ENCODE results near the gene GDPD3. TPM values are rescaled to one million over a fixed set of nuclear protein-coding genes. Genes with fewer than 3 reads are reported as not detected.

Gene GDPD3
- total and polyA plus RNA-seq, 9 of the 15 experiments (the other 6 are each of a cell fraction or from before 2014, with no cell fraction given) = 0.47 to 3.9 (median 1.1) TPM

- no peak for TF ChIP-seq RBM34 (IDR thresholded peaks at IDR 0.05; ENCODE audit: borderline replicate concordance, insufficient read depth, low read length)
- no peak for TF ChIP-seq ZNF3 (CRISPR knock-in tag; IDR thresholded peaks at IDR 0.05)
- TF ChIP-seq GTF2A2 (tag; IDR thresholded peaks at IDR 0.05) = no peak
- no peak for TF ChIP-seq TCF7 (IDR thresholded peaks at IDR 0.05; ENCODE audit: borderline replicate concordance)
- TF ChIP-seq SMC3 (conservative IDR thresholded peaks at IDR 0.05; ENCODE audit: insufficient read depth, low read depth, low read length) = no peak
- TF ChIP-seq RERE (CRISPR knock-in tag; IDR thresholded peaks at IDR 0.05; ENCODE audit: borderline replicate concordance) = no peak
- no peak for TF ChIP-seq ZNF354B (CRISPR knock-in tag; IDR thresholded peaks at IDR 0.05)
- TF ChIP-seq TEAD2 (tag; IDR thresholded peaks at IDR 0.05) = no peak
- no peak for TF ChIP-seq ZFX (CRISPR knock-in tag; IDR thresholded peaks at IDR 0.05)
- peak in 1 of 2 experiments; percentile 34 for TF ChIP-seq E2F6 (IDR thresholded peaks at IDR 0.05; ENCODE audit: borderline replicate concordance in 1 of 2, extremely low read depth in 1 of 2, insufficient read depth in 1 of 2, insufficient read length in 1 of 2, low read depth in 1 of 2, low read length in 1 of 2, poor library complexity in 1 of 2, severe bottlenecking in 1 of 2)
- TF ChIP-seq ZFP91 (CRISPR knock-in tag; IDR thresholded peaks at IDR 0.05) = no peak
- TF ChIP-seq ESRRA (IDR thresholded peaks at IDR 0.05; ENCODE audit: borderline replicate concordance, low read depth) = no peak
- no peak for TF ChIP-seq CEBPG (CRISPR knock-in tag; IDR thresholded peaks at IDR 0.05)
- no peak for TF ChIP-seq CEBPG (tag; conservative IDR thresholded peaks at IDR 0.05 in 1 of 2, IDR thresholded peaks at IDR 0.05 in 1 of 2)
- no peak for TF ChIP-seq MBD1 (CRISPR knock-in tag; IDR thresholded peaks at IDR 0.05)
- TF ChIP-seq ZNF134 (CRISPR knock-in tag; conservative IDR thresholded peaks at IDR 0.05) = no peak
These were observed 16.3 kb downstream of the GDPD3 start (continued) for GRCh38 chr16:30096862-30097563.

Data from K562 (cell line).